Hepatocyte (in vitro differentiated cells): ENCODE measurements around the gene MVB12B.

Experiments used
- CTCF ChIP-seq: fragments of 200-600 bp; sonication (generic); IDR thresholded peaks from 2 replicates; pipeline ENCODE4 v1.5.1; 2016; ENCODE audit warnings: antibody characterized with exemption, mild to moderate bottlenecking; ENCODE audit not compliant: poor library complexity
- EZH2phosphoT487 ChIP-seq: fragments of 200-600 bp; sonication (generic); IDR thresholded peaks from one replicate; pipeline ENCODE4 v1.6.1; 2018; ENCODE audit warnings: antibody characterized with exemption, mild to moderate bottlenecking, low read depth, moderate library complexity; ENCODE audit not compliant: unreplicated experiment, severe bottlenecking

GRCh38 chr9:126442636-126443035, 116.0 kb downstream of the MVB12B start:
- TF ChIP-seq CTCF: no peak
- no peak for TF ChIP-seq EZH2phosphoT487
